ENCODE measurements around the gene GBA2. TPM values are rescaled to one million over a fixed set of nuclear protein-coding genes. Genes with fewer than 3 reads are reported as not detected.

Gene GBA2
- total RNA-seq, 1 donor from 2014 or later = 57.0 TPM

GRCh38 chr9:35758475-35759050 is 9.5 kb upstream of the GBA2 start:
- no peaks in the 10 kb centered on the region for H3K27me3 Mint-ChIP-seq (ENCODE audit: low read depth)
- no peaks in the 10 kb centered on the region for H3K9me3 Mint-ChIP-seq
- peaks cover 29% of the 10 kb centered on the region for H3K4me1 Mint-ChIP-seq (ENCODE audit: low read depth)
- peak overlapping the region; percentile 40 for H3K27ac Mint-ChIP-seq
- DNase-seq (ENCODE audit: low spot score) = no peak
- intact Hi-C loops (cut with micrococcal nuclease) = no loop called here
- H3K4me3 Mint-ChIP-seq (ENCODE audit: low read depth) = peak overlapping the region; percentile 80
- peaks cover 34% of the 10 kb centered on the region for H3K36me3 Mint-ChIP-seq (ENCODE audit: low read depth)

GRCh38 chr9:35757892-35758275 is 8.9 kb upstream of the GBA2 start:
- H3K9me3 Mint-ChIP-seq = no peaks in the 10 kb centered on the region
- DNase-seq (ENCODE audit: low spot score) = no peak

GRCh38 chr9:35757226-35757891 is 8.3 kb upstream of the GBA2 start:
- H3K27ac Mint-ChIP-seq = peak overlapping the region; percentile 78
- H3K27me3 Mint-ChIP-seq (ENCODE audit: low read depth) = no peaks in the 10 kb centered on the region
- DNase-seq (ENCODE audit: low spot score) = no peak
- H3K4me3 Mint-ChIP-seq (ENCODE audit: low read depth) = peak overlapping the region; percentile 98
- intact Hi-C loops (cut with micrococcal nuclease) = loop anchor here (2.0 kb wide), 2 partner anchors 57 to 153 kb away; partner anchors contain the start of genes HINT2 and TESK1
- peaks cover 29% of the 10 kb centered on the region for H3K4me1 Mint-ChIP-seq (ENCODE audit: low read depth)
- no peaks in the 10 kb centered on the region for H3K9me3 Mint-ChIP-seq
- H3K36me3 Mint-ChIP-seq (ENCODE audit: low read depth) = peaks cover 44% of the 10 kb centered on the region

More at GRCh38 chr9:35757892-35758275, 8.9 kb upstream of the GBA2 start:
- H3K27me3 Mint-ChIP-seq (ENCODE audit: low read depth) = no peaks in the 10 kb centered on the region
- intact Hi-C loops (cut with micrococcal nuclease) = loop anchor here (2.0 kb wide), 2 partner anchors 57 to 153 kb away; partner anchors contain the start of genes HINT2 and TESK1
- peak overlapping the region; percentile 64 for H3K27ac Mint-ChIP-seq
- peaks cover 38% of the 10 kb centered on the region for H3K36me3 Mint-ChIP-seq (ENCODE audit: low read depth)
- peaks cover 29% of the 10 kb centered on the region for H3K4me1 Mint-ChIP-seq (ENCODE audit: low read depth)
- peak overlapping the region; percentile 98 for H3K4me3 Mint-ChIP-seq (ENCODE audit: low read depth)

GRCh38 chr9:35756275-35757225 is 7.5 kb upstream of the GBA2 start:
- intact Hi-C loops (cut with micrococcal nuclease) = loop anchor here (2.0 kb wide), 2 partner anchors 58 to 152 kb away; partner anchors contain the start of genes HINT2 and TESK1
- Mint-ChIP-seq H3K4me3 (ENCODE audit: low read depth) (peak overlapping the region; percentile 98), H3K27ac (peak overlapping the region; percentile 98), H3K27me3 (ENCODE audit: low read depth) (no peaks in the 10 kb centered on the region), H3K4me1 (ENCODE audit: low read depth) (peaks cover 29% of the 10 kb centered on the region), H3K36me3 (ENCODE audit: low read depth) (peaks cover 49% of the 10 kb centered on the region), H3K9me3 (no peaks in the 10 kb centered on the region)
- peak; percentile 69 for DNase-seq (ENCODE audit: low spot score)

- intact Hi-C loops (cut with micrococcal nuclease) = no loop called here
- no peak overlapping the region for H3K27ac Mint-ChIP-seq
These were observed 6.0 kb upstream of the GBA2 start for GRCh38 chr9:35755071-35755470.

GRCh38 chr9:35754264-35754663 is 5.2 kb upstream of the GBA2 start, which contains the start of gene MSMP:
Gene MSMP, minus strand, starts transcription at chr9:35754276. Its CDS starts 147 bp downstream, at chr9:35754129.
- H3K9me3 Mint-ChIP-seq = no peaks in the 10 kb centered on the region
- intact Hi-C loops (cut with micrococcal nuclease) = no loop called here
- no peak within 1 kb of the TSS for H3K4me3 Mint-ChIP-seq (ENCODE audit: low read depth)
- H3K4me1 Mint-ChIP-seq (ENCODE audit: low read depth) = peaks cover 28% of the 10 kb centered on the region
- DNase-seq (ENCODE audit: low spot score) = no peak
- peaks cover 36% of the 10 kb centered on the region for H3K36me3 Mint-ChIP-seq (ENCODE audit: low read depth)
- no peaks in the 10 kb centered on the region for H3K27me3 Mint-ChIP-seq (ENCODE audit: low read depth)
- H3K27ac Mint-ChIP-seq = no peak within 1 kb of the TSS

More at GRCh38 chr9:35755071-35755470, 6.0 kb upstream of the GBA2 start:
- Mint-ChIP-seq H3K4me1 (ENCODE audit: low read depth) (peaks cover 28% of the 10 kb centered on the region), H3K9me3 (no peaks in the 10 kb centered on the region), H3K27me3 (ENCODE audit: low read depth) (no peaks in the 10 kb centered on the region), H3K36me3 (ENCODE audit: low read depth) (peaks cover 42% of the 10 kb centered on the region), H3K4me3 (ENCODE audit: low read depth) (no peak overlapping the region)
- DNase-seq (ENCODE audit: low spot score) = no peak

GRCh38 chr9:35753466-35753865 is 4.4 kb upstream of the GBA2 start:
- DNase-seq (ENCODE audit: low spot score) = no peak
- H3K27ac Mint-ChIP-seq = no peak overlapping the region
- peaks cover 31% of the 10 kb centered on the region for H3K36me3 Mint-ChIP-seq (ENCODE audit: low read depth)
- H3K9me3 Mint-ChIP-seq = no peaks in the 10 kb centered on the region
- H3K27me3 Mint-ChIP-seq (ENCODE audit: low read depth) = no peaks in the 10 kb centered on the region
- intact Hi-C loops (cut with micrococcal nuclease) = no loop called here
- H3K4me3 Mint-ChIP-seq (ENCODE audit: low read depth) = no peak overlapping the region
- H3K4me1 Mint-ChIP-seq (ENCODE audit: low read depth) = peaks cover 22% of the 10 kb centered on the region

- intact Hi-C loops (cut with micrococcal nuclease) = no loop called here
- no peaks in the 10 kb centered on the region for H3K27me3 Mint-ChIP-seq (ENCODE audit: low read depth)
- peaks cover 30% of the 10 kb centered on the region for H3K4me1 Mint-ChIP-seq (ENCODE audit: low read depth)
- peak overlapping the region; percentile 92 for H3K4me3 Mint-ChIP-seq (ENCODE audit: low read depth)
- H3K27ac Mint-ChIP-seq = peak overlapping the region; percentile 82
- no peaks in the 10 kb centered on the region for H3K9me3 Mint-ChIP-seq
- peaks cover 37% of the 10 kb centered on the region for H3K36me3 Mint-ChIP-seq (ENCODE audit: low read depth)
- no peak for DNase-seq (ENCODE audit: low spot score)
These were observed 1.2 kb upstream of the GBA2 start for GRCh38 chr9:35750256-35750531.

GRCh38 chr9:35749515-35750255 is 657 bp upstream of the GBA2 start:
- Mint-ChIP-seq H3K27ac (peak overlapping the region; percentile 82), H3K4me3 (ENCODE audit: low read depth) (peak overlapping the region; percentile 92), H3K4me1 (ENCODE audit: low read depth) (peaks cover 32% of the 10 kb centered on the region), H3K36me3 (ENCODE audit: low read depth) (peaks cover 39% of the 10 kb centered on the region), H3K9me3 (no peaks in the 10 kb centered on the region), H3K27me3 (ENCODE audit: low read depth) (no peaks in the 10 kb centered on the region)
- peak; percentile 46 for DNase-seq (ENCODE audit: low spot score)
- intact Hi-C loops (cut with micrococcal nuclease) = loop anchor here (1.0 to 5.0 kb wide), 4 partner anchors 17 to 145 kb away; partner anchors contain the start of genes CREB3, FAM221B, HINT2 and TESK1

GRCh38 chr9:35748242-35748857 is 678 bp downstream of the GBA2 start:
- intact Hi-C loops (cut with micrococcal nuclease) = loop anchor here (2.0 to 5.0 kb wide), 3 partner anchors 66 to 144 kb away; partner anchors contain the start of genes FAM221B, HINT2, TESK1 and TMEM8B
- Mint-ChIP-seq H3K27me3 (ENCODE audit: low read depth) (no peaks in the 10 kb centered on the region), H3K9me3 (no peaks in the 10 kb centered on the region), H3K4me1 (ENCODE audit: low read depth) (peaks cover 38% of the 10 kb centered on the region), H3K4me3 (ENCODE audit: low read depth) (peak overlapping the region; percentile 80), H3K27ac (peak overlapping the region; percentile 35), H3K36me3 (ENCODE audit: low read depth) (peaks cover 45% of the 10 kb centered on the region)
- DNase-seq (ENCODE audit: low spot score) = no peak

GRCh38 chr9:35746583-35746982 is 2.4 kb downstream of the GBA2 start:
- H3K4me1 Mint-ChIP-seq (ENCODE audit: low read depth) = peaks cover 52% of the 10 kb centered on the region
- DNase-seq (ENCODE audit: low spot score) = no peak
- H3K9me3 Mint-ChIP-seq = no peaks in the 10 kb centered on the region
- peak overlapping the region; percentile 35 for H3K4me3 Mint-ChIP-seq (ENCODE audit: low read depth)
- H3K27me3 Mint-ChIP-seq (ENCODE audit: low read depth) = no peaks in the 10 kb centered on the region
- no peak overlapping the region for H3K27ac Mint-ChIP-seq
- intact Hi-C loops (cut with micrococcal nuclease) = loop anchor here (5.0 kb wide), 1 partner anchor 81 kb away; the partner anchor contains the start of genes FAM221B and TMEM8B
- H3K36me3 Mint-ChIP-seq (ENCODE audit: low read depth) = peaks cover 47% of the 10 kb centered on the region

Measured in activated T-helper 2 cell treated with anti-CD3 and anti-CD28 coated beads, Interferon-gamma antibody, Interleukin-2, Interleukin-4, amounts not matched to agents 10 μg/mL and 5 μg/mL and 100 μg/mL, durations not matched to agents 14 hours and 24 hours and 36 hours (primary cell).